Fibroblast of lung (primary cell): ENCODE data around the gene DYNC2I2. TPM values are rescaled to one million over a fixed set of nuclear protein-coding genes. Genes with fewer than 3 reads are reported as not detected.

ENCODE experiments used
- polyA plus RNA-seq, 2 donors: library from polyadenylated mRNA; depleted of rRNA in 1 of 2; stranded (reverse) in 1 of 2; unstranded in 1 of 2; fragments of >200 nt; gene quantifications; 2 replicates each; pipeline ENCODE4 v1.2.1, GENCODE V29; 2011 to 2012; ENCODE audit warnings: missing spikeins in 1 of 2
- total RNA-seq: library from RNA; depleted of rRNA; stranded (reverse); fragments of >200 nt; gene quantifications from 2 replicates; pipeline ENCODE4 v1.2.1, GENCODE V29; 2014

Gene DYNC2I2
- total and polyA plus RNA-seq, 2 donors (not counting 1 experiment from before 2014, with no cell fraction given): 13.2 to 41.5 TPM

Other genes with a start within 250 kb of the DYNC2I2 start
- 44.9 and 64.2 TPM in 2 replicates for gene CERCAM, start 236.0 kb downstream of the DYNC2I2 start, total RNA-seq
- gene CERCAM, start 236.0 kb downstream of the DYNC2I2 start, polyA plus RNA-seq: 56.9 and 90.5 TPM in 2 replicates
- 17.7 and 20.6 TPM in 2 replicates for gene ODF2, start 200.8 kb downstream of the DYNC2I2 start, total RNA-seq
- gene ODF2, start 200.8 kb downstream of the DYNC2I2 start, polyA plus RNA-seq: 10.2 and 16.7 TPM in 2 replicates
- gene GLE1, start 152.1 kb downstream of the DYNC2I2 start, total RNA-seq: 22.1 and 23.6 TPM in 2 replicates
- gene GLE1, start 152.1 kb downstream of the DYNC2I2 start, polyA plus RNA-seq: 14.7 and 26.7 TPM in 2 replicates
- 229 and 518 TPM in 2 replicates for gene SPTAN1, start 104.3 kb downstream of the DYNC2I2 start, total RNA-seq
- 189 and 207 TPM in 2 replicates for gene SPTAN1, start 104.3 kb downstream of the DYNC2I2 start, polyA plus RNA-seq
- gene SET, start 32.4 kb upstream of the DYNC2I2 start, total RNA-seq: 456 and 503 TPM in 2 replicates
- gene SET, start 32.4 kb upstream of the DYNC2I2 start, polyA plus RNA-seq: 256 and 288 TPM in 2 replicates
- 1.3 and 1.7 TPM in 2 replicates for gene PKN3, start 45.7 kb upstream of the DYNC2I2 start, total RNA-seq
- 1.8 and 4.6 TPM in 2 replicates for gene PKN3, start 45.7 kb upstream of the DYNC2I2 start, polyA plus RNA-seq
- 19.8 and 39.0 TPM in 2 replicates for gene ZDHHC12, start 67.3 kb upstream of the DYNC2I2 start, total RNA-seq
- gene ZDHHC12, start 67.3 kb upstream of the DYNC2I2 start, polyA plus RNA-seq: 19.1 and 27.3 TPM in 2 replicates
- 16.7 and 26.3 TPM in 2 replicates for gene ZER1, start 115.1 kb upstream of the DYNC2I2 start, total RNA-seq
- gene ZER1, start 115.1 kb upstream of the DYNC2I2 start, polyA plus RNA-seq: 18.5 and 21.5 TPM in 2 replicates
- gene TBC1D13, start 130.4 kb upstream of the DYNC2I2 start, total RNA-seq: 7.4 and 9.2 TPM in 2 replicates
- gene TBC1D13, start 130.4 kb upstream of the DYNC2I2 start, polyA plus RNA-seq: 20.6 and 24.9 TPM in 2 replicates
- 15.5 and 22.9 TPM in 2 replicates for gene ENDOG, start 161.7 kb upstream of the DYNC2I2 start, total RNA-seq
- gene ENDOG, start 161.7 kb upstream of the DYNC2I2 start, polyA plus RNA-seq: 5.2 and 9.6 TPM in 2 replicates
- 7.4 and 8.7 TPM in 2 replicates for gene SPOUT1, start 172.9 kb upstream of the DYNC2I2 start, total RNA-seq
- 9.0 and 18.1 TPM in 2 replicates for gene SPOUT1, start 172.9 kb upstream of the DYNC2I2 start, polyA plus RNA-seq
- 7.4 and 12.4 TPM in 2 replicates for gene KYAT1, start 225.1 kb upstream of the DYNC2I2 start, total RNA-seq
- gene KYAT1, start 225.1 kb upstream of the DYNC2I2 start, polyA plus RNA-seq: 4.7 and 6.2 TPM in 2 replicates
- gene LRRC8A, start 225.3 kb upstream of the DYNC2I2 start, total RNA-seq: 26.1 and 28.5 TPM in 2 replicates
- 35.4 and 45.0 TPM in 2 replicates for gene LRRC8A, start 225.3 kb upstream of the DYNC2I2 start, polyA plus RNA-seq